ENCODE results near the gene NAA16. TPM values are rescaled to one million over a fixed set of nuclear protein-coding genes. Genes with fewer than 3 reads are reported as not detected.
A peak's percentile ranks its signal among the peaks of the same experiment; 100 is the strongest.

NAA16 gene
- polyA plus RNA-seq, 6 donors from 2014 or later = 7.7 to 18.1 (median 9.9) TPM

- Mint-ChIP-seq H3K27ac (no peak overlapping the region), H3K36me3 (no peaks in the 10 kb centered on the region)
These were observed 73.9 kb downstream of the NAA16 start for GRCh38 chr13:41384749-41385503.

GRCh38 chr13:41386211-41386610 lies 75.1 kb downstream of the NAA16 start:
- peaks cover 0 to 24% (median 8%) of the 10 kb centered on the region in 3 donors for H3K27me3 Mint-ChIP-seq
- no peak overlapping the region for H3K27ac Mint-ChIP-seq
- peaks cover 0 to 2% (median 0%) of the 10 kb centered on the region in 7 donors for H3K9me3 Mint-ChIP-seq
- no peaks in the 10 kb centered on the region for H3K36me3 Mint-ChIP-seq
- no peak for ATAC-seq (ENCODE audit: low read depth in 2 of 2)
- peak overlapping the region in 1 of 8 donors; percentile 8 for H3K4me3 Mint-ChIP-seq
- no peaks in the 10 kb centered on the region for H3K4me1 Mint-ChIP-seq
- no peak for DNase-seq

More at GRCh38 chr13:41384749-41385503, 73.9 kb downstream of the NAA16 start:
- no peaks in the 10 kb centered on the region for H3K4me1 Mint-ChIP-seq
- H3K27me3 Mint-ChIP-seq = peaks cover 0 to 24% (median 8%) of the 10 kb centered on the region in 3 donors
- ATAC-seq (ENCODE audit: low read depth in 2 of 2) = no peak
- H3K9me3 Mint-ChIP-seq = peaks cover 0 to 2% (median 0%) of the 10 kb centered on the region in 7 donors
- no peak for DNase-seq
- no peak overlapping the region for H3K4me3 Mint-ChIP-seq

- H3K27me3 Mint-ChIP-seq = peaks cover 0 to 18% (median 1%) of the 10 kb centered on the region in 3 donors
- ATAC-seq (ENCODE audit: low read depth in 2 of 2) (no peak), DNase-seq (no peak)
- H3K4me3 Mint-ChIP-seq = no peak overlapping the region
- no peaks in the 10 kb centered on the region for H3K4me1 Mint-ChIP-seq
- peak overlapping the region in 1 of 6 donors; percentile 11 for H3K27ac Mint-ChIP-seq
- H3K36me3 Mint-ChIP-seq = no peaks in the 10 kb centered on the region
- H3K9me3 Mint-ChIP-seq = peaks cover 0 to 2% (median 0%) of the 10 kb centered on the region in 7 donors
These were observed 76.5 kb downstream of the NAA16 start for GRCh38 chr13:41387576-41387975.

DNA sequence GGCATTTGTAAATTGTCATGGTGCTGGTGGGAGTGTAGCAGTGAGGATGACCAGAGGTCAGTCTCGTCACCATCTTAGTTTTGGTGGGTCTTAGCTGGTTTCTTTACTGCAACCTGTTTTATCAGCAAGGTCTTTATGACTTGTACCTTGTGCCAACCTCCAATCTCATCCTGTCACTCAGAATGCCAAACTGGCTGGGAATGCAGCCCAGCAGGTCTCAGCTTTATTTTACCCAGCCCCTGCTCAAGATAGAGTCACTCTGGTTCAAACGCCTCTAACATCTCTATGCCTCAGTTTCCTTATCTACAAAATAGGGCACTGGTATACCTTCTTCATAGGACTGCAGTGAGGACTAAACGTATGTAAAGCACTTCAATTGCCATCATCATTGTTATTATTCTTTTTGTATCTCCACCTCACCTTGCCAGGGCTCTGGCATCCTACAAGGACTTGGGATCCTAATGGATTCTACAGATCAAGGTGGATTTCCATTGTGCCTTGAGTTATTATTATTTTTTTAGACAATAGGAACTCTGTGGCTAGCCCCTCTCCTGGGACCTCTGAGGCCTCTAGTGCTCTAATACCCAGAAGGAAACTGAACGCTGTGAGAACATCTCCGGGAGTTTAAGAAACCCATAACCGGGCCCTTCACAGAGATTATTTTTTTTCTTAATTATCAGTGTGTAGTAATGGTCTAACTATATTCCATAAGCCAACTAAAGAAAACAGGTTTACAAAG lies 77.2 kb downstream of the NAA16 start:
- Mint-ChIP-seq H3K27ac (no peak overlapping the region), H3K36me3 (no peaks in the 10 kb centered on the region), H3K4me3 (no peak overlapping the region), H3K4me1 (no peaks in the 10 kb centered on the region), H3K9me3 (peaks cover 0 to 4% (median 0%) of the 10 kb centered on the region in 7 donors), H3K27me3 (peaks cover 0 to 12% (median 1%) of the 10 kb centered on the region in 3 donors)
- ATAC-seq (ENCODE audit: low read depth in 2 of 2) (no peak), DNase-seq (no peak)

GRCh38 chr13:41389580-41389979 lies 78.5 kb downstream of the NAA16 start:
- Mint-ChIP-seq H3K36me3 (peaks cover 4 to 7% of the 10 kb centered on the region in 2 donors), H3K9me3 (peaks cover 0 to 6% (median 5%) of the 10 kb centered on the region in 7 donors), H3K4me1 (no peaks in the 10 kb centered on the region), H3K27me3 (peaks cover 0 to 8% (median 5%) of the 10 kb centered on the region in 3 donors), H3K27ac (no peak overlapping the region), H3K4me3 (no peak overlapping the region)
- DNase-seq = no peak
- no peak for ATAC-seq (ENCODE audit: low read depth in 2 of 2)

GRCh38 chr13:41394166-41394565 lies 83.1 kb downstream of the NAA16 start:
- Mint-ChIP-seq H3K4me3 (no peak overlapping the region), H3K36me3 (peaks cover 4 to 7% of the 10 kb centered on the region in 2 donors), H3K4me1 (no peaks in the 10 kb centered on the region), H3K27ac (no peak overlapping the region), H3K27me3 (peaks cover 0 to 8% (median 5%) of the 10 kb centered on the region in 3 donors), H3K9me3 (peaks cover 0 to 5% (median 4%) of the 10 kb centered on the region in 7 donors)
- ATAC-seq (ENCODE audit: low read depth in 2 of 2) (peak in 1 of 2 donors; percentile 6), DNase-seq (no peak)

DNA sequence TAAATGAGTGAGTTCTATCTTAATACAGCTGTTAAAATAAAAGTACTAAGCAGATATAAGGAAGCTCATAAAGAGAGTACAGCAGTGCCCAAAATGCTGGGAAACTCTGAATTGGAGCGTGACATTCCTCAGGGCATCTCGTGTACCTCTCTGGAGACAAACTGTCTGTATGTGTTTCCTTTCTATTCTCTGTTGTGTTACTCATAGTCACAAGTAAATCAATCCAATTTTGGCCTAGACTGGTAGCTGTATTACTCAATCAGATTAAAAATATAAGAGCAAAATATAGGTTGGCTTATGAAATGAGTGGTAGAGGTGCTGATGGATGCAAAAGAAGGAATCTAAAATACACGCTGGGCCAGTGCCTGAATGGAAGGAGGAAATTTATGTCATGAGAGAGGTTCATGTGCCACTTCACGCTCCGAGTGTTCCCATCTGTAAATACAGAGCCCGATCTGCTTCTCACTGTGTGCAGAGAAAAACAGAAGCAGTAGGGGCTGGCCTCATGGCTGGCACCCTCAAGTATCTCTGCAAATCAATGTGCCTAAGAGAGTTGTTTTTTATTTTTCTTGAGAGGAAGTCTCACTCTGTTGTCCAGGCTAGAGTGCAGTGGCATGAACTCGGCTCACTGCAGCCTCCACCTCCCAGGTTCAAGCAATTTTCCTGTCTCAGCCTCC lies 87.6 kb downstream of the NAA16 start:
- Mint-ChIP-seq H3K4me1 (no peaks in the 10 kb centered on the region), H3K27ac (no peak overlapping the region), H3K27me3 (peaks cover 0 to 3% (median 3%) of the 10 kb centered on the region in 3 donors), H3K4me3 (no peak overlapping the region), H3K36me3 (peaks cover 3 to 4% of the 10 kb centered on the region in 2 donors), H3K9me3 (peaks cover 0 to 3% (median 2%) of the 10 kb centered on the region in 7 donors)
- ATAC-seq (ENCODE audit: low read depth in 2 of 2) = peak in 1 of 2 donors; percentile 28
- no peak for DNase-seq

DNA sequence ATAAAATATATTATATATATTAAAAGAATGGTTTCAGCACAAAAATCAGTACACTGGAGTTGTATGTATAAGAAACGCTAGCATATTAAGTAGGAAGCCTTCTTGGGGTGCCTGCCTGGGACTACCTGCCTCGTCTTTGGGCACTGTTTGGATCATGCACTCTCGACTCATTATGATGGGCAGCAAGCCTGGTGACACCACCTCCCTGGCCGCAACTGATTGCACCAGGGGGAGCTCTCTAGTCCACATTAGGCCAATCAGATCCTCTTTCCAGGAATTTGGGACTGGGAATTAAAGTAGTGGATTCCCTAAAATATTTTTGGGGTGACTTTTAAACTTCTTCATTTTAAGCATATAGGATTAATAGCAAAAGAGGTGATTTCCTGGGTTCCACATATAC lies 90.3 kb downstream of the NAA16 start:
- H3K9me3 Mint-ChIP-seq = peaks cover 0 to 2% (median 0%) of the 10 kb centered on the region in 7 donors
- ATAC-seq (ENCODE audit: low read depth in 2 of 2) (no peak), DNase-seq (no peak)
- no peaks in the 10 kb centered on the region for H3K27me3 Mint-ChIP-seq
- H3K4me3 Mint-ChIP-seq = no peak overlapping the region
- H3K27ac Mint-ChIP-seq = no peak overlapping the region
- H3K4me1 Mint-ChIP-seq = no peaks in the 10 kb centered on the region
- H3K36me3 Mint-ChIP-seq = no peaks in the 10 kb centered on the region

DNA sequence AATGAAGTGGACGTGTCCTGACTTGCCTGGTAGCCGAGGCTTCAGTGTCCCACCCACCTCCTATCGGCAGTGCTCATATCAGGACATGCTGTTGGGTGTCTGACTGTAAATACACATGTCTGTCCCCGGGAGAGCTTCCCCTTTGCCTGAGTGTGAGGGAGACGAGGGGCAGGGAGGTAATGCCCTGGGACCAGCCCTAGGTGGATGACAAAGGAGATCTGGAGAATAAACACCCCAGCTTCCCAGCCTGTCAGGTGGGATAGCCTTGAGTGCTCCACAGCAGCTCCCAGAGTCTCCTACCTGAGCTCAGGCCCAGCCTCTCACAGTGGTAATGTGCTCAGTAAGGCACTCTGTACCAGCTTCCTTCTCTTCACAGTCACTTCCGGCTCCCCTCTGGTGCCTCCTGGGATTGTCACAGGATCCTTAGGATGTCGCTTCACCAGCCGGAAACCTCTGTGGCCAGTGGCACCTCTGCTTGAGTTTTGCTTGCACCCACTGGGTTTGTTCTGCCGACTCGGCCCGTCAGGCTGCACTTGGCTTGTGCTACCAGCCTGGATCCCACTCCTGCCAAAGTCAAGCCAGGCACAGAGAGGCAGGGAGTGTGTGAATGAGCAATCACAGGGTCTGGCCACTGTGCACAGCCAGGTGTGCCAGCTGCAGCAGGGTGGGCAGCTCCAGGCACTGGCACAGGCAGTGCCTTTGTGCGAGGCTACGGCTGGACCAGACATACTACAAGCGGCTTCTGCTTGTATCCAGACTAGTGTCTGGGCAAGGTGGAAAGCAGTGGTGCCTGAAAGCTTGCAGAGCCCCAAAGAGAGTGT lies 91.8 kb downstream of the NAA16 start:
- Mint-ChIP-seq H3K27me3 (no peaks in the 10 kb centered on the region), H3K4me1 (no peaks in the 10 kb centered on the region), H3K9me3 (peaks cover 0 to 2% (median 0%) of the 10 kb centered on the region in 7 donors), H3K36me3 (no peaks in the 10 kb centered on the region), H3K4me3 (no peak overlapping the region), H3K27ac (no peak overlapping the region)
- no peak for DNase-seq
- peak in 1 of 2 donors; percentile 11 for ATAC-seq (ENCODE audit: low read depth in 2 of 2)

DNA sequence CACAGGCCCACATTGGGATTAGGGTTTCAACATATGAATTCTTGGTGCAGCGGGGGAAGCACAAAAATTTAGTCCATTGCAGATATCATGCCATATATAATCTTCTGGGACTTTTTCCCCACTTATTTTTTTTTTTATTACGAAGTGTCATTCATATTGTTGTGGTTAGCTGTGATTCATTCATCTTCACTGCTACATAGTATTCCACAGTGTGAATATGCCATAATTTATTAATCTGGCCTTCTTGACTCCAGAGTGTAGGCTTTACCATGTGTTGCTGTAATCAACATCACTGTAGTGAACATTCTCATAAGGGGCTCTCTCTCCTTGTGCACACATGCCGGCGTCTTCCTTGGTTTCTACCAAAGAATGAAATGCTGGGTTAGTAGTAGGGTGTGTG lies 92.9 kb downstream of the NAA16 start:
- Mint-ChIP-seq H3K36me3 (no peaks in the 10 kb centered on the region), H3K27me3 (peaks cover 0 to 8% (median 0%) of the 10 kb centered on the region in 3 donors), H3K9me3 (peaks cover 0 to 2% (median 0%) of the 10 kb centered on the region in 7 donors), H3K4me3 (no peak overlapping the region), H3K4me1 (no peaks in the 10 kb centered on the region), H3K27ac (no peak overlapping the region)
- ATAC-seq (ENCODE audit: low read depth in 2 of 2) (no peak), DNase-seq (no peak)

DNA sequence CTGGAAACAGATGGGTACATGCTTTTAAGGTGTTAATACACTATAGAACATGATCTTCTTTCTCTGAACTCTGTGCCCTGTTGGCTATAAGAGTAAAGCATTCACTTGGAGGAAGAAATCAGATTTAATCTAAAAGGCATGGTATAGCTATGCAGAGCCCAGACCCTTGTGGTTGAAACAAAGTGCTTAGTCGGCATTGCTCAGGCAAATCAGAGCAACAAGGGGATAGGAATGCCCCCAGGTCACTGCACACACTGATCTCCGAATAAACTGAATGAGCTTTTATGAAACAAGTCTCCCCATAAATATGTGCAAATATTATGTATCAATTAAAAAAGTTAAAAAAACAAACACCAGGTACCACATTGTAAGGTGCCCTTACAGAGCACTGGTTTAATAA lies 94.3 kb downstream of the NAA16 start:
- no peak overlapping the region for H3K27ac Mint-ChIP-seq
- peaks cover 3 to 19% (median 6%) of the 10 kb centered on the region in 3 donors for H3K27me3 Mint-ChIP-seq
- ATAC-seq (ENCODE audit: low read depth in 2 of 2) = no peak
- no peaks in the 10 kb centered on the region for H3K36me3 Mint-ChIP-seq
- no peak for DNase-seq
- H3K4me1 Mint-ChIP-seq = no peaks in the 10 kb centered on the region
- H3K9me3 Mint-ChIP-seq = peaks cover 0 to 2% (median 0%) of the 10 kb centered on the region in 7 donors
- no peak overlapping the region for H3K4me3 Mint-ChIP-seq

DNA sequence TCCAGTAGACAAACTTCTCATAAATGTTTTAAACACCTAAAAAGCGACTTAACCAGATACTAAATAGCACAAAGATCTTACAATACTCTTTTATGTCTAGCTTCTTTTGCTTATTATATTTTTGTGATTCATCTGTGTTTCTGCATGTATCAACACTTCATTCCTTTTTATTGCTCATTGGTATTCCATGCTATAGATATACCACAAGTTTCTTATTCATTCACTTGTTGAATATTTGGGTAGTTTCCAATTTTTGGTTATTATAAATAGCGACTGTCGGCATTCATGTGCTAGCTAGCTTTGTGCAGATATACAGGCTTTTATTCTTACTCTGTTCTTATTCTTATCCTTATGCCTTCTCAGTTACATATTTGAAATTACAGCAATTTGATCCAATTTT lies 96.3 kb downstream of the NAA16 start:
- no peak overlapping the region for H3K4me3 Mint-ChIP-seq
- H3K27ac Mint-ChIP-seq = no peak overlapping the region
- H3K27me3 Mint-ChIP-seq = peaks cover 3 to 19% (median 11%) of the 10 kb centered on the region in 3 donors
- H3K36me3 Mint-ChIP-seq = no peaks in the 10 kb centered on the region
- no peaks in the 10 kb centered on the region for H3K4me1 Mint-ChIP-seq
- DNase-seq (no peak), ATAC-seq (ENCODE audit: low read depth in 2 of 2) (no peak)
- H3K9me3 Mint-ChIP-seq = peaks cover 0 to 2% (median 0%) of the 10 kb centered on the region in 7 donors

- Mint-ChIP-seq H3K4me1 (no peaks in the 10 kb centered on the region), H3K27me3 (peaks cover 3 to 19% (median 11%) of the 10 kb centered on the region in 3 donors), H3K36me3 (no peaks in the 10 kb centered on the region), H3K9me3 (no peaks in the 10 kb centered on the region), H3K27ac (peak overlapping the region in 1 of 6 donors; percentile 58), H3K4me3 (no peak overlapping the region)
- DNase-seq = no peak
- no peak for ATAC-seq (ENCODE audit: low read depth in 2 of 2)
These were observed 97.1 kb downstream of the NAA16 start for GRCh38 chr13:41408121-41408520.
